Lung (tissue), 12 donors: ENCODE results near the gene SLC7A8. TPM values are rescaled to one million over a fixed set of nuclear protein-coding genes. Genes with fewer than 3 reads are reported as not detected.
A peak's percentile ranks its signal among the peaks of the same experiment; 100 is the strongest.

Experiments
- ATAC-seq: fragments of 200-7000 bp; cut with Tn5 transposase; one replicate; pipeline ENCODE4 v1.9.1; 2020; ENCODE audit warnings: moderate number of reproducible peaks; ENCODE audit not compliant: insufficient read depth, low FRiP score
- DNase-seq, 3 donors: peaks; one replicate each; pipeline ENCODE4 v3.0.0-alpha.2; 2013 to 2017
- H3K27ac ChIP-seq, 2 donors: one replicate each; pipeline ENCODE4 v1.5.1; 2013; ENCODE audit warnings: mild to moderate bottlenecking in 2 of 2, moderate library complexity in 2 of 2, control low read depth in 1 of 2, inconsistent platforms in 1 of 2, low read depth in 1 of 2, low read length in 1 of 2
- H3K27me3 ChIP-seq, 3 donors: one replicate each; pipeline ENCODE4 v1.5.1; 2013; ENCODE audit warnings: low read length in 2 of 3; ENCODE audit not compliant: control insufficient read depth in 3 of 3, insufficient read depth in 3 of 3
- H3K36me3 ChIP-seq, 4 donors: one replicate each; pipeline ENCODE4 v1.5.1; 2013; ENCODE audit warnings: low read length in 4 of 4, mild to moderate bottlenecking in 1 of 4, moderate library complexity in 1 of 4; ENCODE audit not compliant: control insufficient read depth in 4 of 4, insufficient read depth in 4 of 4
- H3K4me1 ChIP-seq, 5 donors: one replicate each; pipeline ENCODE4 v1.5.1; 2013; ENCODE audit warnings: low read length in 5 of 5, mild to moderate bottlenecking in 2 of 5, moderate library complexity in 1 of 5; ENCODE audit not compliant: control insufficient read depth in 5 of 5, insufficient read depth in 5 of 5
- H3K4me3 ChIP-seq: one replicate; pipeline ENCODE4 v1.5.1; 2013; ENCODE audit warnings: mild to moderate bottlenecking, control low read depth, moderate library complexity
- H3K9ac ChIP-seq, 2 donors: one replicate each; pipeline ENCODE4 v1.5.1; 2013; ENCODE audit warnings: low read length in 2 of 2, control low read depth in 1 of 2; ENCODE audit not compliant: insufficient read depth in 1 of 2
- H3K9me3 ChIP-seq, 4 donors: one replicate each; pipeline ENCODE4 v1.5.1; 2013; ENCODE audit warnings: low read length in 3 of 4, mild to moderate bottlenecking in 1 of 4, moderate library complexity in 1 of 4; ENCODE audit not compliant: control insufficient read depth in 4 of 4, insufficient read depth in 3 of 4
- WGBS, 2 donors: extraction: QIAGEN DNeasy Blood & Tissue Kit; methylation state at CpG; one replicate each; pipeline ENCODE4 v1.1.7; 2013; 5-methylcytosine and 5-hydroxymethylcytosine counted together
- polyA plus RNA-seq, 2 donors: library from polyadenylated mRNA; stranded (reverse); fragments of 200-250 nt; gene quantifications; one replicate each; pipeline ENCODE4 v1.2.1, GENCODE V29; 2013
- total RNA-seq, 2 donors: library from RNA; depleted of rRNA in 1 of 2; stranded (reverse); fragments of >200 nt in 1 of 2; gene quantifications; one replicate each; pipeline ENCODE4 v1.2.1, GENCODE V29; 2014 to 2021
- TF ChIP-seq, protein P1 (sequence below): IDR thresholded peaks from 2 replicates; pipeline ENCODE4 v1.5.1; 2012; ENCODE audit warnings: mild to moderate bottlenecking; ENCODE audit errors: control extremely low read depth, extremely low read depth
- donor health status: control.
- donor health status: control.
- donor health status: Bipolar disorder and iron deficiency.
- donor health status: healthy.
- donor health status: DM: yes; HTN: yes; CAD: no.

Gene SLC7A8
- total and polyA plus RNA-seq, 4 donors = 28.1 to 74.0 (median 41.9) TPM

DNA sequence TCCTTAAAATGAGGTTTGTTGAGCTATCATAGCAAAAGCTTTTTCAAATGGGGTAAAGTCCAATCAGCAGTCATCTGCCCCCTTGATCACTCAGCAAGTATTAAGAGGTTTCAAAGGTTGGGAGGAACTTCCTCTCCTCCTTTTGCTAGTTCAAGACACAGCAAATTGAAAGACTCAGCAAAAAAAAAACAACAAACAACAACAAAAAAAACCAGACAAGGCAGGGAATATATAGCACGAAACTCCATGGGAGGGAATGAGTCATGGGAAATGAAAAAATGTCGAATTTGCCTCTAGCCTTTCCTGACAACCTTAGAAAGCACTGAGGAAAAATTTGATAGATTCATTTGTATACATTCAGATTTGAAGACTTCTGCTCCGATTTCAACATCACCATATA is 1.6 kb upstream of the SLC7A8 start:
- Histone ChIP-seq H3K9ac (no peak overlapping the region), H3K4me3 (no peak overlapping the region), H3K4me1 (peaks cover 0 to 17% (median 0%) of the 10 kb centered on the region in 5 donors), H3K27ac (no peak overlapping the region), H3K9me3 (no peaks in the 10 kb centered on the region), H3K36me3 (no peaks in the 10 kb centered on the region), H3K27me3 (no peaks in the 10 kb centered on the region)
- WGBS, 2 donors = 67 to 72% methylated on average over 3 of the region's 3 CpGs
- DNase-seq (no peak), ATAC-seq (no peak)
- TF ChIP-seq, protein P1, sequence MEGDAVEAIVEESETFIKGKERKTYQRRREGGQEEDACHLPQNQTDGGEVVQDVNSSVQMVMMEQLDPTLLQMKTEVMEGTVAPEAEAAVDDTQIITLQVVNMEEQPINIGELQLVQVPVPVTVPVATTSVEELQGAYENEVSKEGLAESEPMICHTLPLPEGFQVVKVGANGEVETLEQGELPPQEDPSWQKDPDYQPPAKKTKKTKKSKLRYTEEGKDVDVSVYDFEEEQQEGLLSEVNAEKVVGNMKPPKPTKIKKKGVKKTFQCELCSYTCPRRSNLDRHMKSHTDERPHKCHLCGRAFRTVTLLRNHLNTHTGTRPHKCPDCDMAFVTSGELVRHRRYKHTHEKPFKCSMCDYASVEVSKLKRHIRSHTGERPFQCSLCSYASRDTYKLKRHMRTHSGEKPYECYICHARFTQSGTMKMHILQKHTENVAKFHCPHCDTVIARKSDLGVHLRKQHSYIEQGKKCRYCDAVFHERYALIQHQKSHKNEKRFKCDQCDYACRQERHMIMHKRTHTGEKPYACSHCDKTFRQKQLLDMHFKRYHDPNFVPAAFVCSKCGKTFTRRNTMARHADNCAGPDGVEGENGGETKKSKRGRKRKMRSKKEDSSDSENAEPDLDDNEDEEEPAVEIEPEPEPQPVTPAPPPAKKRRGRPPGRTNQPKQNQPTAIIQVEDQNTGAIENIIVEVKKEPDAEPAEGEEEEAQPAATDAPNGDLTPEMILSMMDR = no peak

- H3K36me3 ChIP-seq = no peaks in the 10 kb centered on the region
- H3K27ac ChIP-seq = no peak overlapping the region
- H3K4me1 ChIP-seq = peaks cover 0 to 30% (median 2%) of the 10 kb centered on the region in 5 donors
- 0 to 2% methylated on average over 4 of the region's 4 CpGs for WGBS, 2 donors
- peak overlapping the region in 1 of 2 donors; percentile 74 for H3K9ac ChIP-seq
- H3K9me3 ChIP-seq = no peaks in the 10 kb centered on the region
- no peak for ATAC-seq
- DNase-seq = peak in 1 of 3 donors; percentile 54
- peak overlapping the region; percentile 13 for H3K4me3 ChIP-seq
- no peaks in the 10 kb centered on the region for H3K27me3 ChIP-seq
- TF ChIP-seq, protein P1 = no peak
These were observed 346 bp downstream of the SLC7A8 start for GRCh38 chr14:23183158-23183470.

DNA sequence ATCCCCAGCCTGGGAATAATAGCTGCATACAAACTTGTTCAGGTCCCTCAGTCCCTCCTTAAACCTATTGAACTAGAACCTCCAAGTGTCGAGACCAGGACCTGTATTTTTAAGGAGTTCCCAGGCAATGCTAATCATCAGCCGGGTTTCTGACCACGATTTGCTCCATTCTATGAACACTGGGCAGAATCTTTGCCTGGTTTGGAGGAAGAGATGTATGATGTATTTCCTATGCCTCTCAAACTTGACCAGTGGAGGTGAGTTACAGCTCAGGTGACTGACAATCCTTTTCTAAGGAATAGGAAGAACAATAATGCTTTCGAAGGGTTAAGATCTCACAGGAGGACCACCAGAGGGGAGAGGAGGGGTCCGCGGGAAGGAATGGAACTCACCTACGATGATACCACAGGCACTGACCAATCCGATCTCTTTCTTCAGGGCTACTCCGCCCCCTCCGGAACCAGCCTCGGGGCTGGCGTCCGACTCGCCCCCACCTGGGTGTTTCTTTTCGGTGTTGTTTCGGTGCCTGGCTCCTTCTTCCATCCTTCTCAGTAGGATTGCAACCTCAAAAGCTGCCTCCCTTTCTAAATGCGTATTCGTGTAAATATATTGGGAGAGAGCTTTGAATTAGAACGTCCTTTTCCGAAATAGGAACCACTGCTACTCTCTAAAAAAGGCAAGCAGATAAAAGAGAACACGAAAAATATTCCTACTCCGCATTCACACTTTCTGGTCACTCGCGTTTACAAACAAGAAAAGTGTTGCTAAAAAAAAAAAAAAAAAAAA is 895 bp downstream of the SLC7A8 start:
- Histone ChIP-seq H3K9me3 (no peaks in the 10 kb centered on the region), H3K4me3 (peak overlapping the region; percentile 6), H3K36me3 (no peaks in the 10 kb centered on the region), H3K4me1 (peaks cover 0 to 36% (median 3%) of the 10 kb centered on the region in 5 donors), H3K27me3 (no peaks in the 10 kb centered on the region), H3K9ac (peak overlapping the region; percentile 59 to 74), H3K27ac (peak overlapping the region in 1 of 2 donors; percentile 10)
- TF ChIP-seq, protein P1 = no peak
- 1 to 2% methylated on average over 24 of the region's 24 CpGs for WGBS, 2 donors
- peak; percentile 56 to 76 (median 62) for DNase-seq
- ATAC-seq = peak; percentile 60
